GM19025 (cell line): ENCODE data around the gene COLQ.
"Not testable (repeated sequence)": the region's sequence is repeated elsewhere in the genome, so short reads cannot be mapped to it uniquely, and the experiment has no call there.

Source experiments
- ATAC-seq: cut with Tn5 transposase; IDR thresholded peaks from one replicate; pipeline ENCODE4 v1.9.1; 2021; ENCODE audit warnings: mild to moderate bottlenecking, low read depth, moderate library complexity; ENCODE audit not compliant: unreplicated experiment

Gene COLQ

GRCh38 chr3:15458212-15458780, 63.2 kb downstream of the COLQ start:
- no peak for ATAC-seq

GRCh38 chr3:15456915-15457314, 64.6 kb downstream of the COLQ start:
- not testable (repeated sequence) for ATAC-seq

- ATAC-seq = no peak
These were observed 65.2 kb downstream of the COLQ start for GRCh38 chr3:15456321-15456720.

- no peak for ATAC-seq
These were observed 65.8 kb downstream of the COLQ start for GRCh38 chr3:15455756-15456155.

- no peak for ATAC-seq
These were observed 66.5 kb downstream of the COLQ start for GRCh38 chr3:15454965-15455364.

- no peak for ATAC-seq
These were observed 67.4 kb downstream of the COLQ start for GRCh38 chr3:15453991-15454625.

- no peak for ATAC-seq
These were observed 68.0 kb downstream of the COLQ start for GRCh38 chr3:15453501-15453900.

GRCh38 chr3:15452961-15453360, 68.5 kb downstream of the COLQ start:
- no peak for ATAC-seq

- no peak for ATAC-seq
These were observed 69.3 kb downstream of the COLQ start for GRCh38 chr3:15452156-15452555.

GRCh38 chr3:15451216-15452113, 70.0 kb downstream of the COLQ start:
- no peak for ATAC-seq

GRCh38 chr3:15450438-15451215, 70.9 kb downstream of the COLQ start:
- ATAC-seq = no peak

GRCh38 chr3:15449489-15450224, 71.8 kb downstream of the COLQ start:
- ATAC-seq = no peak

- ATAC-seq = no peak
These were observed 77.5 kb downstream of the COLQ start for GRCh38 chr3:15443826-15444524.

- ATAC-seq = no peak
These were observed 80.6 kb downstream of the COLQ start for GRCh38 chr3:15440891-15441290.

GRCh38 chr3:15439476-15439875, 82.0 kb downstream of the COLQ start:
- no peak for ATAC-seq

- no peak for ATAC-seq
These were observed 82.5 kb downstream of the COLQ start for GRCh38 chr3:15438983-15439382.

- no peak for ATAC-seq
These were observed 85.3 kb downstream of the COLQ start for GRCh38 chr3:15436246-15436645.

- no peak for ATAC-seq
These were observed 86.8 kb downstream of the COLQ start for GRCh38 chr3:15434756-15435155.

GRCh38 chr3:15433531-15433930, 88.0 kb downstream of the COLQ start:
- ATAC-seq = no peak
